Measurements from ENCODE around the gene SRSF6.
"Not testable (repeated sequence)": the region's sequence is repeated elsewhere in the genome, so short reads cannot be mapped to it uniquely, and the experiment has no call there.

The SRSF6 gene

GRCh38 chr20:43472671-43473380 lies 15.1 kb downstream of the SRSF6 start:
- no peak for DNase-seq (ENCODE audit: insufficient read length, low spot score)
- FAIRE-seq: no peak

- FAIRE-seq (no peak), DNase-seq (ENCODE audit: insufficient read length, low spot score) (no peak)
Observed at GRCh38 chr20:43473381-43473704, 15.6 kb downstream of the SRSF6 start.

GRCh38 chr20:43477193-43477592 lies 19.5 kb downstream of the SRSF6 start:
- FAIRE-seq (no peak), DNase-seq (ENCODE audit: insufficient read length, low spot score) (no peak)

GRCh38 chr20:43477619-43478018 lies 19.9 kb downstream of the SRSF6 start:
- no peak for FAIRE-seq
- DNase-seq (ENCODE audit: insufficient read length, low spot score): no peak

- DNase-seq (ENCODE audit: insufficient read length, low spot score): no peak
- no peak for FAIRE-seq
Observed at GRCh38 chr20:43490038-43490437, 32.3 kb downstream of the SRSF6 start.

- no peak for FAIRE-seq
- no peak for DNase-seq (ENCODE audit: insufficient read length, low spot score)
Observed at GRCh38 chr20:43492101-43492500, 34.4 kb downstream of the SRSF6 start.

GRCh38 chr20:43495388-43495787 lies 37.7 kb downstream of the SRSF6 start:
- FAIRE-seq: no peak
- DNase-seq (ENCODE audit: insufficient read length, low spot score): no peak

GRCh38 chr20:43502021-43502420 lies 44.3 kb downstream of the SRSF6 start:
- FAIRE-seq; DNase-seq (ENCODE audit: insufficient read length, low spot score): not testable (repeated sequence)

- FAIRE-seq: no peak
- no peak for DNase-seq (ENCODE audit: insufficient read length, low spot score)
Observed at GRCh38 chr20:43506238-43506637, 48.5 kb downstream of the SRSF6 start.

- no peak for FAIRE-seq
- DNase-seq (ENCODE audit: insufficient read length, low spot score): no peak
Observed at GRCh38 chr20:43507150-43508080, 49.7 kb downstream of the SRSF6 start, which contains the start of gene L3MBTL1. L3MBTL1 (plus strand) TSS chr20:43507697; CDS start chr20:43513504, 5,807 bp downstream.

- FAIRE-seq (no peak), DNase-seq (ENCODE audit: insufficient read length, low spot score) (no peak)
Observed at GRCh38 chr20:43508106-43508505, 50.4 kb downstream of the SRSF6 start.

GRCh38 chr20:43508604-43509040 lies 50.9 kb downstream of the SRSF6 start:
- DNase-seq (ENCODE audit: insufficient read length, low spot score) (no peak), FAIRE-seq (no peak)

GRCh38 chr20:43511879-43512278 lies 54.2 kb downstream of the SRSF6 start:
- FAIRE-seq: no peak
- no peak for DNase-seq (ENCODE audit: insufficient read length, low spot score)

GRCh38 chr20:43513372-43513930 lies 55.8 kb downstream of the SRSF6 start:
- no peak for FAIRE-seq
- no peak for DNase-seq (ENCODE audit: insufficient read length, low spot score)

Measured in GM19239 (cell line).